ENCODE results near the gene RBBP4.

DNA sequence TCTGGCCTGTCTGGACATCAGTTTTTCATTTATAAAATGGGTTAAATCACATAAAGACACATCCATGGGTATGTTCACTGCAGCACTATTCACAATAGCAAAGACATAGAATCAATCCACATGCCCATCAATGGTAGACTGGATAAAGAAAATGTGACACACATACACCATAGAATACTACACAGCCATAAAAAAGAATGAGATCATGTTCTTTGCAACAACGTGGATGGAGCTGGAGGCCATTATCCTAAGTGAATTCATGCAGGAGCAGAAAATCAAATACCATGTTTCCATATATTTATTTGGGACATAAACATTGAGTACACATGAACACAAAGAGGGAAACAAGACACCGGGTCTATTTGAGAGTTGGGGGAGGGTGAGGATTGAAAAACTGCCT is 28.8 kb upstream of the RBBP4 start:
- TF ChIP-seq POLR2AphosphoS5 (IDR thresholded peaks at IDR 0.05), result no peak
- no peak for TF ChIP-seq EP300 (IDR thresholded peaks at IDR 0.05; ENCODE audit: low read depth)

Measured in transverse colon (tissue), 3 donors.